Measurements from ENCODE around the gene ASTN2. TPM values are rescaled to one million over a fixed set of nuclear protein-coding genes. Genes with fewer than 3 reads are reported as not detected.

Gene ASTN2
- total RNA-seq, 4 donors from 2014 or later, result 4.0 to 7.0 (median 4.9) TPM

- ATAC-seq, result no peak
- H3K27ac ChIP-seq, result no peak overlapping the region
- peaks cover 9% of the 10 kb centered on the region for H3K27me3 ChIP-seq
- H3K36me3 ChIP-seq, result no peaks in the 10 kb centered on the region
- TF ChIP-seq POLR2A (IDR thresholded peaks at IDR 0.05) (no peak), POLR2AphosphoS5 (IDR thresholded peaks at IDR 0.05) (no peak), EP300 (IDR thresholded peaks at IDR 0.05) (no peak)
- TF ChIP-seq, protein P1, sequence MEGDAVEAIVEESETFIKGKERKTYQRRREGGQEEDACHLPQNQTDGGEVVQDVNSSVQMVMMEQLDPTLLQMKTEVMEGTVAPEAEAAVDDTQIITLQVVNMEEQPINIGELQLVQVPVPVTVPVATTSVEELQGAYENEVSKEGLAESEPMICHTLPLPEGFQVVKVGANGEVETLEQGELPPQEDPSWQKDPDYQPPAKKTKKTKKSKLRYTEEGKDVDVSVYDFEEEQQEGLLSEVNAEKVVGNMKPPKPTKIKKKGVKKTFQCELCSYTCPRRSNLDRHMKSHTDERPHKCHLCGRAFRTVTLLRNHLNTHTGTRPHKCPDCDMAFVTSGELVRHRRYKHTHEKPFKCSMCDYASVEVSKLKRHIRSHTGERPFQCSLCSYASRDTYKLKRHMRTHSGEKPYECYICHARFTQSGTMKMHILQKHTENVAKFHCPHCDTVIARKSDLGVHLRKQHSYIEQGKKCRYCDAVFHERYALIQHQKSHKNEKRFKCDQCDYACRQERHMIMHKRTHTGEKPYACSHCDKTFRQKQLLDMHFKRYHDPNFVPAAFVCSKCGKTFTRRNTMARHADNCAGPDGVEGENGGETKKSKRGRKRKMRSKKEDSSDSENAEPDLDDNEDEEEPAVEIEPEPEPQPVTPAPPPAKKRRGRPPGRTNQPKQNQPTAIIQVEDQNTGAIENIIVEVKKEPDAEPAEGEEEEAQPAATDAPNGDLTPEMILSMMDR (IDR thresholded peaks at IDR 0.05), result no peak
- no peak overlapping the region for H3K4me3 ChIP-seq
- no peaks in the 10 kb centered on the region for H3K4me1 ChIP-seq
- WGBS, 2 donors (ENCODE audit: low coverage in 1 of 2), result 72 to 75% methylated on average over 2 of the region's 2 CpGs
- no peaks in the 10 kb centered on the region for H3K9me3 ChIP-seq
Measured at GRCh38 chr9:117187498-117187897, 227.4 kb downstream of the ASTN2 start.

GRCh38 chr9:117184173-117184572 is 230.7 kb downstream of the ASTN2 start:
- Histone ChIP-seq H3K27me3 (peaks cover 9% of the 10 kb centered on the region), H3K36me3 (no peaks in the 10 kb centered on the region), H3K27ac (no peak overlapping the region), H3K9me3 (peaks cover 0 to 10% (median 0%) of the 10 kb centered on the region in 3 donors), H3K4me3 (no peak overlapping the region), H3K4me1 (no peaks in the 10 kb centered on the region)
- WGBS, 2 donors (ENCODE audit: low coverage in 1 of 2), result 0% methylated on average over 1 of the region's 7 CpGs; no CpG with 5 or more reads in 1 of the 2 donors
- TF ChIP-seq, protein P1 (IDR thresholded peaks at IDR 0.05), result no peak
- TF ChIP-seq POLR2A (IDR thresholded peaks at IDR 0.05), result no peak
- ATAC-seq, result no peak

GRCh38 chr9:117182046-117182445 is 232.8 kb downstream of the ASTN2 start:
- no peak overlapping the region for H3K4me3 ChIP-seq
- H3K4me1 ChIP-seq, result no peaks in the 10 kb centered on the region
- H3K36me3 ChIP-seq, result no peaks in the 10 kb centered on the region
- WGBS, 2 donors (ENCODE audit: low coverage in 1 of 2), result 75 to 80% methylated on average over 1 of the region's 2 CpGs
- TF ChIP-seq EP300 (IDR thresholded peaks at IDR 0.05) (no peak), POLR2AphosphoS5 (IDR thresholded peaks at IDR 0.05) (no peak)
- TF ChIP-seq, protein P1 (IDR thresholded peaks at IDR 0.05), result no peak
- H3K27ac ChIP-seq, result no peak overlapping the region
- ATAC-seq, result no peak
- H3K27me3 ChIP-seq, result no peaks in the 10 kb centered on the region
- peaks cover 0 to 10% (median 0%) of the 10 kb centered on the region in 3 donors for H3K9me3 ChIP-seq

DNA sequence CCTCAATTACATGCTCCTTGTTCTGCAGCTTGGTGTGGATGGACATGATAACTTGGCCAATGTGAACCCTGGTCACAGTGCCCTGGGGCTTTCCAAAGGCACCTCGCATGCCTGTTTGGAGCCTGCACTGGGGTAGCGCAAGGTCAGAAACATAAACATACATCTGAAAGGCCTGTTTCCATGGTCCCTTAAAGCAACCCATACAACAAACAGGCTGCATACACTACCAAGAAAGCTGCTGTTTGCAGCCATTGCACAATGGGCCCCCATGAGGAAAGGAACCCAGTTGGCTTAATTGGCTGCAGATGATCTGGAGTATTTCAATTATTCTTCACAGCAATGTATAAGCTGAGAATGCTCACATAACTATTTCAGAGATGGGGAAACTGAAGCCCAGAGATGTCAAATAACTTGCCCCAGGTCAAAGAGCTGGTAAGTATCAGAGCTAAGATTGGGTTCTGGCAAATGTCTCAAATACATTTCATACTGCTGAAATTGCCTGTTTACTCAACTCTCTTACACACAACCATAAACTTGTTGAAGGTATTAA is 233.9 kb downstream of the ASTN2 start:
- TF ChIP-seq POLR2AphosphoS5 (IDR thresholded peaks at IDR 0.05), result no peak
- no peak for TF ChIP-seq POLR2A (IDR thresholded peaks at IDR 0.05)
- TF ChIP-seq EP300 (IDR thresholded peaks at IDR 0.05), result no peak
- TF ChIP-seq, protein P1 (IDR thresholded peaks at IDR 0.05), result no peak
- no CpG with 5 or more reads among the region's 2 CpGs for WGBS, 2 donors (ENCODE audit: low coverage in 1 of 2)
- ATAC-seq, result no peak
- H3K4me1 ChIP-seq, result no peaks in the 10 kb centered on the region
- no peaks in the 10 kb centered on the region for H3K27me3 ChIP-seq
- peaks cover 0 to 10% (median 0%) of the 10 kb centered on the region in 3 donors for H3K9me3 ChIP-seq
- no peak overlapping the region for H3K4me3 ChIP-seq
- no peak overlapping the region for H3K27ac ChIP-seq
- no peaks in the 10 kb centered on the region for H3K36me3 ChIP-seq

- Histone ChIP-seq H3K4me3 (no peak overlapping the region), H3K27me3 (no peaks in the 10 kb centered on the region), H3K9me3 (peaks cover 0 to 10% (median 0%) of the 10 kb centered on the region in 3 donors), H3K36me3 (no peaks in the 10 kb centered on the region), H3K4me1 (no peaks in the 10 kb centered on the region), H3K27ac (no peak overlapping the region)
- WGBS, 2 donors (ENCODE audit: low coverage in 1 of 2), result 56 to 83% methylated on average over 2 to 5 of the region's 5 CpGs
- TF ChIP-seq POLR2AphosphoS5 (IDR thresholded peaks at IDR 0.05) (no peak), EP300 (IDR thresholded peaks at IDR 0.05) (no peak), POLR2A (IDR thresholded peaks at IDR 0.05) (no peak)
- TF ChIP-seq, protein P1 (IDR thresholded peaks at IDR 0.05), result no peak
- ATAC-seq, result no peak
Measured at GRCh38 chr9:117178596-117179375, 236.1 kb downstream of the ASTN2 start.
